ENCODE results near the gene MKRN2. TPM values are rescaled to one million over a fixed set of nuclear protein-coding genes. Genes with fewer than 3 reads are reported as not detected.

MKRN2 gene
- total and polyA plus RNA-seq, 2 of the 8 experiments (the other 6 are each of a cell fraction or from before 2014, with no cell fraction given) = 15.3 to 17.6 TPM

GRCh38 chr3:12561397-12561796 lies 4.5 kb downstream of the MKRN2 start:
- H4K20me1 ChIP-seq (replicated peaks in 1 of 2; ENCODE audit: control insufficient read depth in 1 of 2, insufficient read depth in 2 of 2, low read length in 2 of 2) = peaks cover 4 to 32% of the 10 kb centered on the region in 2 experiments
- no peak overlapping the region for H2BK15ac ChIP-seq (ENCODE audit: low read length)
- H3K4me1 ChIP-seq (replicated peaks in 1 of 4; ENCODE audit: control insufficient read depth in 3 of 4, insufficient read depth in 4 of 4, low read length in 3 of 4) = peaks cover 0 to 9% (median 4%) of the 10 kb centered on the region in 4 experiments; a peak in 4 of 7 replicates
- H3K36me3 ChIP-seq (ENCODE audit: control insufficient read depth in 2 of 4, insufficient read depth in 4 of 4, low read length in 3 of 4) = no peaks in the 10 kb centered on the region
- no peak overlapping the region for H2BK5ac ChIP-seq (ENCODE audit: low read depth, low read length)
- no peak overlapping the region for H3K27ac ChIP-seq (ENCODE audit: low read depth, low read length)
- no peak overlapping the region for H3K18ac ChIP-seq (ENCODE audit: extremely low read depth, low read length)
- no peak overlapping the region for H3K56ac ChIP-seq (replicated peaks; ENCODE audit: insufficient read length, low read depth, low read length)
- H4K8ac ChIP-seq (ENCODE audit: extremely low read depth, insufficient read depth, low read length) = no peak overlapping the region
- H2BK12ac ChIP-seq (ENCODE audit: low read depth, low read length) = no peak overlapping the region
- H3K14ac ChIP-seq (ENCODE audit: insufficient read length) = no peak overlapping the region
- H3K4me3 ChIP-seq (ENCODE audit: extremely low read depth in 1 of 4, insufficient read depth in 2 of 4, low read depth in 3 of 4, low read length in 4 of 4) = no peak overlapping the region
- ChIA-PET CTCF (ENCODE audit: partially characterized antibody) (interaction anchor here (1.3 to 2.1 kb wide), 2 partner anchors 17 to 18 kb away, joined by 4 to 8 read pairs; no protein-coding TSS in a partner anchor), POLR2A (ENCODE audit: partially characterized antibody) (no interaction called here)
- DNase-seq (ENCODE audit: low read depth in 1 of 2, low spot score in 2 of 2) (no peak), FAIRE-seq (no peak)
- H3K4me2 ChIP-seq (ENCODE audit: insufficient read depth in 1 of 2, low read depth in 2 of 2, low read length in 2 of 2) = no peak overlapping the region
- WGBS, 2 experiments (ENCODE audit: extremely low coverage in 1 of 2, insufficient coverage in 1 of 2, insufficient read length in 1 of 2, insufficient replicate concordance in 2 of 2, low coverage in 1 of 2, low lambda C conversion rate in 2 of 2, missing lambda C conversion rate in 1 of 2) = 91% methylated on average over 2 of the region's 2 CpGs; no CpG with 5 or more reads in 1 of the 2 experiments
- H2BK20ac ChIP-seq (ENCODE audit: low read length) = no peak overlapping the region
- peaks cover 3% of the 10 kb centered on the region for H3K23me2 ChIP-seq (ENCODE audit: low read depth, low read length)
- H3K9ac ChIP-seq (replicated peaks in 1 of 4; ENCODE audit: extremely low read depth in 1 of 4, low read depth in 3 of 4, low read length in 3 of 4) = no peak overlapping the region
- H2AK5ac ChIP-seq (ENCODE audit: low read depth, low read length) = no peak overlapping the region
- H3K23ac ChIP-seq (ENCODE audit: insufficient read length) = no peak overlapping the region
- H4K5ac ChIP-seq (ENCODE audit: insufficient read length, low read depth, low read length) = no peak overlapping the region
- H3K9me3 ChIP-seq (ENCODE audit: insufficient read depth in 2 of 2, low read depth in 1 of 2, low read length in 1 of 2) = no peaks in the 10 kb centered on the region
- H3K79me2 ChIP-seq (ENCODE audit: control insufficient read depth in 1 of 2, insufficient read depth in 2 of 2, low read length in 2 of 2) = peaks cover 21 to 89% of the 10 kb centered on the region in 2 experiments
- H3K4ac ChIP-seq (replicated peaks; ENCODE audit: insufficient read length, low read depth, low read length) = no peak overlapping the region
- no peak overlapping the region for H4K91ac ChIP-seq (replicated peaks; ENCODE audit: insufficient read length, low read length)
- no peak overlapping the region for H2AFZ ChIP-seq (ENCODE audit: low read length)
- no peak overlapping the region for H2BK120ac ChIP-seq (replicated peaks; ENCODE audit: low read depth, low read length)
- H3K79me1 ChIP-seq (ENCODE audit: low read depth, low read length) = peaks cover 9% of the 10 kb centered on the region
- no peaks in the 10 kb centered on the region for H3K27me3 ChIP-seq (replicated peaks in 1 of 4; ENCODE audit: control insufficient read depth in 3 of 4, extremely low read depth in 1 of 4, insufficient read depth in 3 of 4, low read length in 3 of 4)
- TF ChIP-seq SP1 (IDR thresholded peaks at IDR 0.05; ENCODE audit: low read depth, low read length) (no peak), RBBP5 (IDR thresholded peaks at IDR 0.05; ENCODE audit: borderline replicate concordance, low read depth, low read length) (no peak), ATF2 (IDR thresholded peaks at IDR 0.05; ENCODE audit: low read length) (no peak), USF2 (IDR thresholded peaks at IDR 0.05; ENCODE audit: low read length) (no peak), CHD2 (IDR thresholded peaks at IDR 0.05; ENCODE audit: low read length) (no peak), GABPA (IDR thresholded peaks at IDR 0.05; ENCODE audit: borderline replicate concordance, insufficient read depth, low read length) (no peak), SIRT6 (IDR thresholded peaks at IDR 0.05; ENCODE audit: low read length) (no peak), KDM1A (IDR thresholded peaks at IDR 0.05; ENCODE audit: borderline replicate concordance, low read length) (no peak), RXRA (IDR thresholded peaks at IDR 0.05; ENCODE audit: insufficient read depth, low read depth, low read length) (no peak), EZH2 (IDR thresholded peaks at IDR 0.05; ENCODE audit: low read depth, low read length, severe bottlenecking) (no peak), HDAC2 (IDR thresholded peaks at IDR 0.05; ENCODE audit: borderline replicate concordance in 1 of 2, low read depth in 2 of 2, low read length in 2 of 2) (no peak)
